ENCODE results near the gene CLDN17. TPM values are rescaled to one million over a fixed set of nuclear protein-coding genes. Genes with fewer than 3 reads are reported as not detected.

The CLDN17 gene
- total RNA-seq, 4 donors from 2014 or later: 0.19 TPM; not detected in 3

- DNase-seq (ENCODE audit: low spot score in 2 of 2): peak in 1 of 2 donors; percentile 47
- no peak for TF ChIP-seq POLR2A (IDR thresholded peaks at IDR 0.05)
- no peak for TF ChIP-seq CTCF (IDR thresholded peaks at IDR 0.05)
- intact Hi-C loops (cut with DNase I; ENCODE audit: low total_unique reads): no loop called here
- WGBS, 2 donors: 57% methylated on average over 16 of the region's 16 CpGs
- H3K4me3 ChIP-seq (ENCODE audit: low read depth, poor library complexity, severe bottlenecking): no peak overlapping the region
These were observed 19.9 kb downstream of the CLDN17 start for GRCh38 chr21:30146558-30147282.

- 80 to 82% methylated on average over 6 of the region's 6 CpGs for WGBS, 2 donors
- no peak overlapping the region for H3K4me3 ChIP-seq (ENCODE audit: low read depth, poor library complexity, severe bottlenecking)
- intact Hi-C loops (cut with DNase I; ENCODE audit: low total_unique reads): no loop called here
- TF ChIP-seq CTCF (IDR thresholded peaks at IDR 0.05) (no peak), POLR2A (IDR thresholded peaks at IDR 0.05) (no peak)
- no peak for DNase-seq (ENCODE audit: low spot score in 2 of 2)
These were observed 28.1 kb downstream of the CLDN17 start for GRCh38 chr21:30138483-30138882.

- TF ChIP-seq CTCF (IDR thresholded peaks at IDR 0.05): no peak
- TF ChIP-seq POLR2A (IDR thresholded peaks at IDR 0.05): no peak
- no peak for DNase-seq (ENCODE audit: low spot score in 2 of 2)
- WGBS, 2 donors: 92 to 96% methylated on average over 18 of the region's 18 CpGs
- H3K4me3 ChIP-seq (ENCODE audit: low read depth, poor library complexity, severe bottlenecking): no peak overlapping the region
- intact Hi-C loops (cut with DNase I; ENCODE audit: low total_unique reads): no loop called here
These were observed 37.4 kb downstream of the CLDN17 start for GRCh38 chr21:30129246-30129645.

- intact Hi-C loops (cut with DNase I; ENCODE audit: low total_unique reads): no loop called here
- TF ChIP-seq POLR2A (IDR thresholded peaks at IDR 0.05) (no peak), CTCF (IDR thresholded peaks at IDR 0.05) (no peak)
- no peak for DNase-seq (ENCODE audit: low spot score in 2 of 2)
- H3K4me3 ChIP-seq (ENCODE audit: low read depth, poor library complexity, severe bottlenecking): no peak overlapping the region
These were observed 40.0 kb downstream of the CLDN17 start for GRCh38 chr21:30126576-30126975.

- no peak overlapping the region for H3K4me3 ChIP-seq (ENCODE audit: low read depth, poor library complexity, severe bottlenecking)
- intact Hi-C loops (cut with DNase I; ENCODE audit: low total_unique reads): no loop called here
- TF ChIP-seq CTCF (IDR thresholded peaks at IDR 0.05) (no peak), POLR2A (IDR thresholded peaks at IDR 0.05) (no peak)
- 40 to 47% methylated on average over 2 of the region's 2 CpGs for WGBS, 2 donors
- DNase-seq (ENCODE audit: low spot score in 2 of 2): no peak
These were observed 49.0 kb downstream of the CLDN17 start for GRCh38 chr21:30117631-30118030.

GRCh38 chr21:30116479-30116878, 50.1 kb downstream of the CLDN17 start:
- intact Hi-C loops (cut with DNase I; ENCODE audit: low total_unique reads): no loop called here
- no peak for DNase-seq (ENCODE audit: low spot score in 2 of 2)
- 92 to 96% methylated on average over 3 of the region's 3 CpGs for WGBS, 2 donors
- TF ChIP-seq POLR2A (IDR thresholded peaks at IDR 0.05) (no peak), CTCF (IDR thresholded peaks at IDR 0.05) (no peak)
- no peak overlapping the region for H3K4me3 ChIP-seq (ENCODE audit: low read depth, poor library complexity, severe bottlenecking)

Data from lower leg skin (tissue), 4 donors.